ENCODE results near the gene KCNN4. TPM values are rescaled to one million over a fixed set of nuclear protein-coding genes. Genes with fewer than 3 reads are reported as not detected.

The KCNN4 gene
- total RNA-seq, 5 donors from 2014 or later (not counting 1 experiment from before 2014, with no cell fraction given): 21.9 to 90.1 (median 37.6) TPM

GRCh38 chr19:43802216-43802951, 21.6 kb upstream of the KCNN4 start, which contains the start of gene LYPD5:
TSS of gene LYPD5 (minus strand) at chr19:43802447. CDS start at chr19:43802380, 67 bp downstream.
- Histone ChIP-seq H3K9me3 (no peaks in the 10 kb centered on the region), H3K27me3 (replicated peaks in 1 of 2; ENCODE audit: control insufficient read depth in 2 of 2, extremely low read depth in 1 of 2, insufficient read depth in 2 of 2, low read length in 1 of 2) (peaks cover 0 to 20% of the 10 kb centered on the region in 2 experiments), H3K4me1 (ENCODE audit: control insufficient read depth in 1 of 2, extremely low read depth in 1 of 2, insufficient read depth in 2 of 2, low read length in 2 of 2) (peaks cover 0 to 12% of the 10 kb centered on the region in 2 experiments), H3K4me3 (ENCODE audit: control insufficient read depth in 1 of 2, extremely low read depth in 1 of 2, low read length in 1 of 2) (no peak within 1 kb of the TSS), H3K27ac (ENCODE audit: low read length) (no peak within 1 kb of the TSS), H3K36me3 (ENCODE audit: control insufficient read depth in 2 of 2, extremely low read depth in 1 of 2, insufficient read depth in 1 of 2, low read length in 1 of 2) (no peaks in the 10 kb centered on the region)
- ChIA-PET CTCF (interaction anchor here in 1 of 2 donors (0.7 kb wide), 1 partner anchor 781 kb away, joined by 3 read pairs; no protein-coding TSS in a partner anchor), POLR2A (no interaction called here)
- WGBS (ENCODE audit: insufficient coverage): 86% methylated on average over 7 of the region's 12 CpGs
- DNase-seq (no peak), ATAC-seq (replicated peaks in 1 of 4) (no peak)
- peaks cover 0 to under 1% of the 10 kb centered on the region in 2 donors for H3K27me3 Mint-ChIP-seq
- peak within 1 kb of the TSS; percentile 1 to 61 for H3K27ac Mint-ChIP-seq
- no peaks in the 10 kb centered on the region for H3K9me3 Mint-ChIP-seq
- H3K4me1 Mint-ChIP-seq: peaks cover 6 to 17% (median 12%) of the 10 kb centered on the region in 3 donors
- no peak within 1 kb of the TSS for H3K4me3 Mint-ChIP-seq
- H3K36me3 Mint-ChIP-seq: no peaks in the 10 kb centered on the region

DNA sequence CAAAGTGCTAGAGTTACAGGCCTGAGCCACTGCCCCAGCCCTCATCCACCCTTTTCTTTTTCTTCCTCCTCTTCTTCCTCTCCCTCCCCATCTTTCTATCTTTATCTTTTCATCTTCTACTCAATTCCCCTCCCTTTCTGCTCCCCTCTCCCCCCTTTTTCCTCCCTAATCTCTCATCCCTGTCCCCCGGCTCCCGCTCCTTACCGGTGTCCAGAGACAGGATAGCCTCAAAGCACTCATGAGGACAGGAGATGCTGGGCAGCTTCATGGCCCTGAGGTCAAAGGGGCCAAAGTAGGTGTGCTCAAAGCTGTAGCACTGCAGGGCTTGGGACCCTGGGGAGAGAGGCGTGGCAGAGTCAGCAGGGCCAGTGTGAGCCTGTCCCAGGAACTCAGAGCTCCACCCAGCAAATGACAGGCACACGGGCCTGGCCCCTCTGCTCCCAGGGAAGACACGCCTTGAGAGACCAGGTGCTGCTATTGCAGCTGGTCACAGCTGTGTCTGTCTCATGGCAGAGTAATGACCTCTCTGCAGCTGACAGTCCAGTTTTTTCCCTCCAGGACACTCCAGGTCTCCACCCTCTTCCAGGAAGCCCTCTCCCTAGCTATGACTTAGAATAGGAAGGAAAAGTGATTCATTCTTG, 18.8 kb upstream of the KCNN4 start:
- peaks cover 0 to 28% of the 10 kb centered on the region in 2 experiments for H3K27me3 ChIP-seq (replicated peaks in 1 of 2; ENCODE audit: control insufficient read depth in 2 of 2, extremely low read depth in 1 of 2, insufficient read depth in 2 of 2, low read length in 1 of 2)
- H3K36me3 ChIP-seq (ENCODE audit: control insufficient read depth in 2 of 2, extremely low read depth in 1 of 2, insufficient read depth in 1 of 2, low read length in 1 of 2): no peaks in the 10 kb centered on the region
- H3K4me3 ChIP-seq (ENCODE audit: control insufficient read depth in 1 of 2, extremely low read depth in 1 of 2, low read length in 1 of 2): no peak overlapping the region
- Mint-ChIP-seq H3K27me3 (peaks cover 0 to 5% of the 10 kb centered on the region in 2 donors), H3K36me3 (no peaks in the 10 kb centered on the region), H3K9me3 (no peaks in the 10 kb centered on the region), H3K4me1 (peaks cover 9 to 22% (median 16%) of the 10 kb centered on the region in 3 donors), H3K4me3 (peak overlapping the region; percentile 68 to 81 (median 74)), H3K27ac (peak overlapping the region; percentile 2 to 24)
- DNase-seq (no peak), ATAC-seq (replicated peaks in 1 of 4) (no peak)
- H3K9me3 ChIP-seq: no peaks in the 10 kb centered on the region
- no peak overlapping the region for H3K27ac ChIP-seq (ENCODE audit: low read length)
- POLR2A ChIA-PET: no interaction called here
- WGBS (ENCODE audit: insufficient coverage): 91% methylated on average over 5 of the region's 6 CpGs
- peaks cover 0 to 12% of the 10 kb centered on the region in 2 experiments for H3K4me1 ChIP-seq (ENCODE audit: control insufficient read depth in 1 of 2, extremely low read depth in 1 of 2, insufficient read depth in 2 of 2, low read length in 2 of 2)
- CTCF ChIA-PET: no interaction called here

GRCh38 chr19:43798546-43799409, 18.0 kb upstream of the KCNN4 start:
- ATAC-seq (replicated peaks in 1 of 4) (peak; percentile 86 to 91 (median 86)), DNase-seq (peak in 18 of 35 experiments; percentile 18 to 65 (median 36))
- Mint-ChIP-seq H3K36me3 (no peaks in the 10 kb centered on the region), H3K27ac (peak overlapping the region in 1 of 2 donors; percentile 48), H3K9me3 (no peaks in the 10 kb centered on the region), H3K4me3 (peak overlapping the region; percentile 68 to 81 (median 74)), H3K4me1 (peaks cover 9 to 22% (median 16%) of the 10 kb centered on the region in 3 donors), H3K27me3 (peaks cover 3 to 7% of the 10 kb centered on the region in 2 donors)
- CTCF ChIA-PET: no interaction called here
- Histone ChIP-seq H3K4me1 (ENCODE audit: control insufficient read depth in 1 of 2, extremely low read depth in 1 of 2, insufficient read depth in 2 of 2, low read length in 2 of 2) (peaks cover 0 to 12% of the 10 kb centered on the region in 2 experiments), H3K9me3 (no peaks in the 10 kb centered on the region), H3K36me3 (ENCODE audit: control insufficient read depth in 2 of 2, extremely low read depth in 1 of 2, insufficient read depth in 1 of 2, low read length in 1 of 2) (no peaks in the 10 kb centered on the region), H3K27me3 (replicated peaks in 1 of 2; ENCODE audit: control insufficient read depth in 2 of 2, extremely low read depth in 1 of 2, insufficient read depth in 2 of 2, low read length in 1 of 2) (peaks cover 0 to 28% of the 10 kb centered on the region in 2 experiments), H3K4me3 (ENCODE audit: control insufficient read depth in 1 of 2, extremely low read depth in 1 of 2, low read length in 1 of 2) (peak overlapping the region; percentile 58 to 70), H3K27ac (ENCODE audit: low read length) (no peak overlapping the region)
- 16% methylated on average over 64 of the region's 70 CpGs for WGBS (ENCODE audit: insufficient coverage)
- POLR2A ChIA-PET: no interaction called here

GRCh38 chr19:43798026-43798545, 17.3 kb upstream of the KCNN4 start:
- 56% methylated on average over 5 of the region's 5 CpGs for WGBS (ENCODE audit: insufficient coverage)
- H3K9me3 Mint-ChIP-seq: no peaks in the 10 kb centered on the region
- no peak overlapping the region for H3K27ac ChIP-seq (ENCODE audit: low read length)

GRCh38 chr19:43797556-43797955, 16.8 kb upstream of the KCNN4 start:
- H3K36me3 Mint-ChIP-seq: no peaks in the 10 kb centered on the region
- ATAC-seq (replicated peaks in 1 of 4): no peak
- peaks cover 0 to 12% of the 10 kb centered on the region in 2 experiments for H3K4me1 ChIP-seq (ENCODE audit: control insufficient read depth in 1 of 2, extremely low read depth in 1 of 2, insufficient read depth in 2 of 2, low read length in 2 of 2)
- no peaks in the 10 kb centered on the region for H3K9me3 ChIP-seq
- ChIA-PET POLR2A (no interaction called here), CTCF (no interaction called here)
- no peak for DNase-seq
- peaks cover 9 to 22% (median 16%) of the 10 kb centered on the region in 3 donors for H3K4me1 Mint-ChIP-seq
- no peaks in the 10 kb centered on the region for H3K9me3 Mint-ChIP-seq
- no peak overlapping the region for H3K4me3 ChIP-seq (ENCODE audit: control insufficient read depth in 1 of 2, extremely low read depth in 1 of 2, low read length in 1 of 2)
- peak overlapping the region; percentile 34 to 81 (median 56) for H3K4me3 Mint-ChIP-seq
- H3K36me3 ChIP-seq (ENCODE audit: control insufficient read depth in 2 of 2, extremely low read depth in 1 of 2, insufficient read depth in 1 of 2, low read length in 1 of 2): no peaks in the 10 kb centered on the region
- WGBS (ENCODE audit: insufficient coverage): 99% methylated on average over 6 of the region's 7 CpGs
- peaks cover 0 to 38% of the 10 kb centered on the region in 2 experiments for H3K27me3 ChIP-seq (replicated peaks in 1 of 2; ENCODE audit: control insufficient read depth in 2 of 2, extremely low read depth in 1 of 2, insufficient read depth in 2 of 2, low read length in 1 of 2)
- H3K27ac ChIP-seq (ENCODE audit: low read length): no peak overlapping the region
- no peak overlapping the region for H3K27ac Mint-ChIP-seq
- peaks cover 6 to 8% of the 10 kb centered on the region in 2 donors for H3K27me3 Mint-ChIP-seq

More at GRCh38 chr19:43798026-43798545, 17.3 kb upstream of the KCNN4 start:
- no peaks in the 10 kb centered on the region for H3K36me3 ChIP-seq (ENCODE audit: control insufficient read depth in 2 of 2, extremely low read depth in 1 of 2, insufficient read depth in 1 of 2, low read length in 1 of 2)
- ATAC-seq (replicated peaks in 1 of 4) (peak in 1 of 4 experiments; percentile 13), DNase-seq (no peak)
- peak overlapping the region; percentile 58 to 70 for H3K4me3 ChIP-seq (ENCODE audit: control insufficient read depth in 1 of 2, extremely low read depth in 1 of 2, low read length in 1 of 2)
- POLR2A ChIA-PET: no interaction called here
- peaks cover 0 to 12% of the 10 kb centered on the region in 2 experiments for H3K4me1 ChIP-seq (ENCODE audit: control insufficient read depth in 1 of 2, extremely low read depth in 1 of 2, insufficient read depth in 2 of 2, low read length in 2 of 2)
- H3K9me3 ChIP-seq: no peaks in the 10 kb centered on the region
- Mint-ChIP-seq H3K27ac (peak overlapping the region in 1 of 2 donors; percentile 48), H3K4me1 (peaks cover 9 to 22% (median 16%) of the 10 kb centered on the region in 3 donors), H3K36me3 (no peaks in the 10 kb centered on the region), H3K27me3 (peaks cover 6 to 8% of the 10 kb centered on the region in 2 donors), H3K4me3 (peak overlapping the region; percentile 68 to 81 (median 74))
- CTCF ChIA-PET: no interaction called here
- H3K27me3 ChIP-seq (replicated peaks in 1 of 2; ENCODE audit: control insufficient read depth in 2 of 2, extremely low read depth in 1 of 2, insufficient read depth in 2 of 2, low read length in 1 of 2): peaks cover 0 to 33% of the 10 kb centered on the region in 2 experiments
